CD8-positive, alpha-beta memory T cell (primary cell): ENCODE measurements around the gene ANGEL1. TPM values are rescaled to one million over a fixed set of nuclear protein-coding genes. Genes with fewer than 3 reads are reported as not detected.

Experiments
- CTCF ChIA-PET: fragments of 350-600 bp; sonication (Branson Sonifier 250); formaldehyde crosslinking; loops from one replicate; lab custom pipeline; 2021; ENCODE audit warnings: antibody characterized with exemption; lab: Charles Lee
- POLR2A ChIA-PET: fragments of 350-600 bp; sonication (Branson Sonifier 250); formaldehyde crosslinking; loops from one replicate; lab custom pipeline; 2021; ENCODE audit warnings: antibody characterized with exemption; lab: Charles Lee
- DNase-seq, 5 donors: peaks; one replicate each; pipeline versions ENCODE4 v3.0.0 to v3.0.0-alpha.2; 2020 to 2022; ENCODE audit warnings: mixed read lengths in 1 of 5
- H3K27ac ChIP-seq: one replicate; pipeline ENCODE4 v1.7.0; 2013; ENCODE audit warnings: low read depth, mild to moderate bottlenecking, low read length, moderate library complexity
- H3K27me3 ChIP-seq: 2 replicates; pipeline ENCODE4 v1.7.0; 2013; ENCODE audit warnings: low read length, mild to moderate bottlenecking; ENCODE audit not compliant: insufficient read depth, poor library complexity, severe bottlenecking
- H3K36me3 ChIP-seq: 2 replicates; pipeline ENCODE4 v1.7.0; 2013; ENCODE audit warnings: mild to moderate bottlenecking, low read length, moderate library complexity; ENCODE audit not compliant: insufficient read depth
- H3K4me1 ChIP-seq: 2 replicates; pipeline ENCODE4 v1.7.0; 2013; ENCODE audit warnings: mild to moderate bottlenecking, low read length, moderate library complexity; ENCODE audit not compliant: insufficient read depth
- H3K4me3 ChIP-seq: 2 replicates; pipeline ENCODE4 v1.7.0; 2013; ENCODE audit warnings: mild to moderate bottlenecking, low read length
- H3K9me3 ChIP-seq: 2 replicates; pipeline ENCODE4 v1.7.0; 2013; ENCODE audit warnings: mild to moderate bottlenecking, low read length
- H3K27ac Mint-ChIP-seq, 8 donors: one replicate each; pipeline ENCODE4 v1.8.0; 2020 to 2021; ENCODE audit warnings: mixed read lengths in 8 of 8, mild to moderate bottlenecking in 6 of 8, inconsistent platforms in 3 of 8, moderate library complexity in 3 of 8
- H3K27me3 Mint-ChIP-seq, 2 donors: one replicate each; pipeline ENCODE4 v1.8.0; 2020 to 2021; ENCODE audit warnings: mixed read lengths in 2 of 2, mild to moderate bottlenecking in 1 of 2, moderate library complexity in 1 of 2
- H3K36me3 Mint-ChIP-seq, 3 donors: one replicate each; pipeline ENCODE4 v1.8.0; 2020 to 2021; ENCODE audit warnings: mixed read lengths in 3 of 3, inconsistent platforms in 1 of 3, mild to moderate bottlenecking in 1 of 3
- H3K4me1 Mint-ChIP-seq, 3 donors: one replicate each; pipeline ENCODE4 v1.8.0; 2020 to 2021; ENCODE audit warnings: mixed read lengths in 3 of 3, inconsistent platforms in 1 of 3, mild to moderate bottlenecking in 1 of 3
- H3K4me3 Mint-ChIP-seq, 7 donors: one replicate each; pipeline ENCODE4 v1.8.0; 2020 to 2021; ENCODE audit warnings: mixed read lengths in 7 of 7, mild to moderate bottlenecking in 6 of 7, moderate library complexity in 4 of 7, inconsistent platforms in 2 of 7
- H3K9me3 Mint-ChIP-seq, 5 donors: one replicate each; pipeline ENCODE4 v1.8.0; 2020 to 2022; ENCODE audit warnings: mixed read lengths in 5 of 5, mild to moderate bottlenecking in 3 of 5, moderate library complexity in 2 of 5, inconsistent platforms in 1 of 5
- polyA plus RNA-seq: library from polyadenylated mRNA; unstranded; fragments of 300-500 nt; fragmentation: Illumina TruSeq; gene quantifications from one replicate; pipeline ENCODE4 v1.2.3, GENCODE V29; 2021
- total RNA-seq, 2 experiments: library from RNA; stranded (reverse); gene quantifications; one replicate each; pipeline ENCODE4 v1.2.3, GENCODE V29; 2021

ANGEL1 gene
- total and polyA plus RNA-seq, 3 experiments from 2014 or later = 16.0 to 19.7 (median 17.1) TPM

- Mint-ChIP-seq H3K9me3 (no peaks in the 10 kb centered on the region), H3K36me3 (no peaks in the 10 kb centered on the region), H3K27me3 (peaks cover 5 to 30% of the 10 kb centered on the region in 2 donors), H3K4me1 (peaks cover 1 to 5% (median 3%) of the 10 kb centered on the region in 3 donors), H3K4me3 (peak overlapping the region in 1 of 7 donors; percentile 71), H3K27ac (peak overlapping the region in 1 of 8 donors; percentile 47)
- Histone ChIP-seq H3K27me3 (no peaks in the 10 kb centered on the region), H3K27ac (no peak overlapping the region), H3K36me3 (no peaks in the 10 kb centered on the region), H3K4me1 (no peaks in the 10 kb centered on the region), H3K9me3 (no peaks in the 10 kb centered on the region), H3K4me3 (no peak overlapping the region)
- ChIA-PET POLR2A (no interaction called here), CTCF (interaction anchor here (1.3 kb wide), 1 partner anchor 56 kb away, joined by 4 read pairs; no protein-coding TSS in a partner anchor)
- no peak for DNase-seq
Measured at GRCh38 chr14:76755610-76756370, 56.9 kb downstream of the ANGEL1 start.

DNA sequence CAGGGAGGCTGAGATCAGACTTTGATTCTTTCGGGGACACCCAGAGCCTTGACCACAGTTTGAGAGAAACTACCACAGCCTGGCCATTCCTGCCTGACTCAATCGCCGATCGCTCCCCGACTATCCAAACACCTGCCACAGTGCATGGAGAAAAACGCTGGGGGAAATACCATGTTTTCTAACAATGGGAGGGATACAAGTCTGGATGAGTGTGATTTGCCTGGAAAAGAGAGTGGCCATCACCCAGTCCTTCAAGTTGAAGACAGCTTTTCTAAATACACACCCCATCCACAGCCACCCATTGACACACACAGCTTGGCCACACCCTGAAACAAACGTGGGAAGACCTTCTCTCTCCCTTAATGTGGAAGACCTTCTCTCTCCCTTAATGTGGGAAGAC is 58.1 kb downstream of the ANGEL1 start:
- no peak for DNase-seq
- Histone ChIP-seq H3K27me3 (no peaks in the 10 kb centered on the region), H3K27ac (no peak overlapping the region), H3K4me1 (no peaks in the 10 kb centered on the region), H3K36me3 (no peaks in the 10 kb centered on the region), H3K4me3 (no peak overlapping the region), H3K9me3 (no peaks in the 10 kb centered on the region)
- H3K9me3 Mint-ChIP-seq = no peaks in the 10 kb centered on the region
- ChIA-PET CTCF (interaction anchor here (1.1 kb wide), 1 partner anchor 44 kb away, joined by 4 read pairs; no protein-coding TSS in a partner anchor), POLR2A (no interaction called here)
- H3K4me3 Mint-ChIP-seq = no peak overlapping the region
- H3K36me3 Mint-ChIP-seq = no peaks in the 10 kb centered on the region
- peak overlapping the region in 1 of 8 donors; percentile 17 for H3K27ac Mint-ChIP-seq
- no peaks in the 10 kb centered on the region for H3K4me1 Mint-ChIP-seq
- peaks cover 5 to 26% of the 10 kb centered on the region in 2 donors for H3K27me3 Mint-ChIP-seq

- Mint-ChIP-seq H3K27me3 (peaks cover 5 to 22% of the 10 kb centered on the region in 2 donors), H3K9me3 (no peaks in the 10 kb centered on the region), H3K4me1 (no peaks in the 10 kb centered on the region), H3K4me3 (no peak overlapping the region), H3K36me3 (no peaks in the 10 kb centered on the region), H3K27ac (no peak overlapping the region)
- no peaks in the 10 kb centered on the region for H3K9me3 ChIP-seq
- ChIA-PET CTCF (no interaction called here), POLR2A (no interaction called here)
- no peaks in the 10 kb centered on the region for H3K4me1 ChIP-seq
- no peak overlapping the region for H3K4me3 ChIP-seq
- no peaks in the 10 kb centered on the region for H3K27me3 ChIP-seq
- DNase-seq = no peak
- H3K27ac ChIP-seq = no peak overlapping the region
- H3K36me3 ChIP-seq = no peaks in the 10 kb centered on the region
Measured at GRCh38 chr14:76753541-76754198, 59.0 kb downstream of the ANGEL1 start.

GRCh38 chr14:76752744-76753143 is 59.9 kb downstream of the ANGEL1 start:
- Histone ChIP-seq H3K27me3 (no peaks in the 10 kb centered on the region), H3K4me3 (no peak overlapping the region), H3K27ac (no peak overlapping the region), H3K9me3 (no peaks in the 10 kb centered on the region), H3K4me1 (no peaks in the 10 kb centered on the region), H3K36me3 (no peaks in the 10 kb centered on the region)
- peaks cover 5 to 14% of the 10 kb centered on the region in 2 donors for H3K27me3 Mint-ChIP-seq
- ChIA-PET CTCF (no interaction called here), POLR2A (no interaction called here)
- H3K36me3 Mint-ChIP-seq = no peaks in the 10 kb centered on the region
- no peak overlapping the region for H3K4me3 Mint-ChIP-seq
- H3K9me3 Mint-ChIP-seq = peaks cover 0 to 3% (median 0%) of the 10 kb centered on the region in 5 donors
- no peak overlapping the region for H3K27ac Mint-ChIP-seq
- no peak for DNase-seq
- no peaks in the 10 kb centered on the region for H3K4me1 Mint-ChIP-seq

DNA sequence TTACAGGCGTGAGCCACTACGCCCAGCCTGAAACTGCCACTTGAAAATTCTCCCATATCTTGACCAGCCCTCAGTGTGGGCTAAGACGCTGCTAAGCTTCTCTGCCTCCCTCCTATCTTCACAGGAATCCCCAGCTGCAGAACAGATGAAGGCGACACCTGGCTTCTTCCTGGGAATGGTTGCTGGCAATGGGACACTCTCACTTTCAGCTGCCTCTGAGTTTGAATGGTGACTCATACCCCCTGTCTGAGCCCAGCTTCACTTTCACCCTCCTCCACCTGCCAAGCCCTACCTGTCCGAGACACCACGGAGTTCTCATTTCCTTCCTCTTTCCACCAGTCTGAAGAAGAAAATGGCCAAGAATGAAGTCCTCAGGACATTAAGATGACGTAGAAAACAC is 69.7 kb downstream of the ANGEL1 start:
- Histone ChIP-seq H3K27ac (no peak overlapping the region), H3K4me3 (no peak overlapping the region), H3K9me3 (no peaks in the 10 kb centered on the region), H3K36me3 (no peaks in the 10 kb centered on the region), H3K4me1 (no peaks in the 10 kb centered on the region), H3K27me3 (no peaks in the 10 kb centered on the region)
- Mint-ChIP-seq H3K9me3 (peaks cover 15 to 39% (median 36%) of the 10 kb centered on the region in 5 donors), H3K27me3 (peaks cover 27 to 46% of the 10 kb centered on the region in 2 donors), H3K4me3 (no peak overlapping the region), H3K27ac (no peak overlapping the region), H3K4me1 (no peaks in the 10 kb centered on the region), H3K36me3 (peaks cover 0 to 18% (median 0%) of the 10 kb centered on the region in 3 donors)
- POLR2A ChIA-PET = no interaction called here
- CTCF ChIA-PET = no interaction called here
- DNase-seq = no peak

- Histone ChIP-seq H3K9me3 (no peaks in the 10 kb centered on the region), H3K27me3 (no peaks in the 10 kb centered on the region), H3K4me1 (no peaks in the 10 kb centered on the region), H3K4me3 (no peak overlapping the region), H3K27ac (no peak overlapping the region), H3K36me3 (no peaks in the 10 kb centered on the region)
- H3K36me3 Mint-ChIP-seq = peaks cover 0 to 18% (median 0%) of the 10 kb centered on the region in 3 donors
- H3K4me3 Mint-ChIP-seq = no peak overlapping the region
- POLR2A ChIA-PET = no interaction called here
- CTCF ChIA-PET = no interaction called here
- DNase-seq = no peak
- H3K27me3 Mint-ChIP-seq = peaks cover 26 to 52% of the 10 kb centered on the region in 2 donors
- H3K9me3 Mint-ChIP-seq = peaks cover 15 to 39% (median 36%) of the 10 kb centered on the region in 5 donors
- H3K4me1 Mint-ChIP-seq = no peaks in the 10 kb centered on the region
- no peak overlapping the region for H3K27ac Mint-ChIP-seq
Measured at GRCh38 chr14:76742185-76742584, 70.5 kb downstream of the ANGEL1 start.

- Histone ChIP-seq H3K4me1 (no peaks in the 10 kb centered on the region), H3K36me3 (no peaks in the 10 kb centered on the region), H3K4me3 (no peak overlapping the region), H3K9me3 (no peaks in the 10 kb centered on the region), H3K27ac (no peak overlapping the region), H3K27me3 (no peaks in the 10 kb centered on the region)
- no peak overlapping the region for H3K4me3 Mint-ChIP-seq
- H3K27ac Mint-ChIP-seq = peak overlapping the region in 1 of 8 donors; percentile 8
- peaks cover 0 to 18% (median 0%) of the 10 kb centered on the region in 3 donors for H3K36me3 Mint-ChIP-seq
- CTCF ChIA-PET = no interaction called here
- POLR2A ChIA-PET = no interaction called here
- no peak for DNase-seq
- H3K9me3 Mint-ChIP-seq = peaks cover 15 to 39% (median 36%) of the 10 kb centered on the region in 5 donors
- peaks cover 22 to 59% of the 10 kb centered on the region in 2 donors for H3K27me3 Mint-ChIP-seq
- no peaks in the 10 kb centered on the region for H3K4me1 Mint-ChIP-seq
Measured at GRCh38 chr14:76741074-76741473, 71.6 kb downstream of the ANGEL1 start.
